ENCODE data around the gene CCSAP.
A peak's percentile ranks its signal among the peaks of the same experiment; 100 is the strongest.

Gene CCSAP

GRCh38 chr1:229285440-229285839 lies 57.4 kb downstream of the CCSAP start:
- DNase-seq = no peak

- DNase-seq = no peak
These were observed 58.0 kb downstream of the CCSAP start for GRCh38 chr1:229284887-229285286.

- DNase-seq = no peak
These were observed 59.6 kb downstream of the CCSAP start for GRCh38 chr1:229283183-229283611.

- DNase-seq = no peak
These were observed 60.5 kb downstream of the CCSAP start for GRCh38 chr1:229282295-229282823.

- no peak for DNase-seq
These were observed 61.4 kb downstream of the CCSAP start for GRCh38 chr1:229281339-229281926.

- no peak for DNase-seq
These were observed 61.9 kb downstream of the CCSAP start for GRCh38 chr1:229280921-229281320.

- no peak for DNase-seq
These were observed 62.6 kb downstream of the CCSAP start for GRCh38 chr1:229280037-229280828.

GRCh38 chr1:229279242-229279641 lies 63.6 kb downstream of the CCSAP start:
- DNase-seq = no peak

- no peak for DNase-seq
These were observed 64.6 kb downstream of the CCSAP start for GRCh38 chr1:229278120-229278741.

- no peak for DNase-seq
These were observed 67.8 kb downstream of the CCSAP start for GRCh38 chr1:229275005-229275404.

GRCh38 chr1:229273507-229274232 lies 69.2 kb downstream of the CCSAP start:
- DNase-seq = no peak

- DNase-seq = no peak
These were observed 70.4 kb downstream of the CCSAP start for GRCh38 chr1:229272164-229273158.

GRCh38 chr1:229271448-229272159 lies 71.2 kb downstream of the CCSAP start:
- peak; percentile 71 for DNase-seq

Data from RPMI8226 (cell line).